Measurements from ENCODE around the gene REPS1.

DNA sequence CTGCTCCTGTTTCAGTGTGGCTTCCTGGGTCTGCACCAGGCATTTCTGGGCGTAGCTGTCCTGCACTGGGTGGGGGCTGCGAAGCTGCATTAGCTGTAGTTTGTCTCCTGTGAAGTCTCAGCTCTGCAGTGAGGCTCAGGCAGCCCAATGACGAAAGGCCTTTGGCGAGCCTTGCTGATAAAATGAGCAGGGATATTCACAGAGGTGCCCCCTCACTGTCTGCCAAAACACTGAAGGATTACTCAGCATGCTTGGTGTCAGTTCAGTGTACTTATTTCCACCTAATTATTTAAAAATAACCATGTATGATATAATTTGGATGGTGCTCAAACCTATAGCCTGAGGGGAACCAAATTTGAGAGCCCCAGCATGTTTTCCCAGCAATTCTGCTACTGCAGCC lies 118.7 kb downstream of the REPS1 start:
- TF ChIP-seq, protein P1, sequence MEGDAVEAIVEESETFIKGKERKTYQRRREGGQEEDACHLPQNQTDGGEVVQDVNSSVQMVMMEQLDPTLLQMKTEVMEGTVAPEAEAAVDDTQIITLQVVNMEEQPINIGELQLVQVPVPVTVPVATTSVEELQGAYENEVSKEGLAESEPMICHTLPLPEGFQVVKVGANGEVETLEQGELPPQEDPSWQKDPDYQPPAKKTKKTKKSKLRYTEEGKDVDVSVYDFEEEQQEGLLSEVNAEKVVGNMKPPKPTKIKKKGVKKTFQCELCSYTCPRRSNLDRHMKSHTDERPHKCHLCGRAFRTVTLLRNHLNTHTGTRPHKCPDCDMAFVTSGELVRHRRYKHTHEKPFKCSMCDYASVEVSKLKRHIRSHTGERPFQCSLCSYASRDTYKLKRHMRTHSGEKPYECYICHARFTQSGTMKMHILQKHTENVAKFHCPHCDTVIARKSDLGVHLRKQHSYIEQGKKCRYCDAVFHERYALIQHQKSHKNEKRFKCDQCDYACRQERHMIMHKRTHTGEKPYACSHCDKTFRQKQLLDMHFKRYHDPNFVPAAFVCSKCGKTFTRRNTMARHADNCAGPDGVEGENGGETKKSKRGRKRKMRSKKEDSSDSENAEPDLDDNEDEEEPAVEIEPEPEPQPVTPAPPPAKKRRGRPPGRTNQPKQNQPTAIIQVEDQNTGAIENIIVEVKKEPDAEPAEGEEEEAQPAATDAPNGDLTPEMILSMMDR (IDR thresholded peaks at IDR 0.05) = no peak
- no peak for TF ChIP-seq POLR2AphosphoS5 (IDR thresholded peaks at IDR 0.05)
- no peak for TF ChIP-seq POLR2A (IDR thresholded peaks at IDR 0.05)
